Measurements from ENCODE around the gene SPP1.

SPP1 gene

GRCh38 chr4:87937523-87937922, 38.0 kb upstream of the SPP1 start (continued):
- no peak for TF ChIP-seq ZNF148 (tag by site-specific recombination; IDR thresholded peaks at IDR 0.05; ENCODE audit: borderline replicate concordance)

GRCh38 chr4:87938746-87939145, 36.8 kb upstream of the SPP1 start:
- Histone ChIP-seq H3K36me3 (ENCODE audit: control insufficient read depth in 2 of 2, insufficient read depth in 1 of 2, low read length in 2 of 2) (no peaks in the 10 kb centered on the region), H3K4me1 (ENCODE audit: control insufficient read depth, insufficient read depth, low read length) (no peaks in the 10 kb centered on the region), H3K27ac (ENCODE audit: extremely low read depth, low read depth, low read length) (no peak overlapping the region), H3K4me3 (ENCODE audit: low read depth, low read length) (no peak overlapping the region), H3K9me3 (ENCODE audit: control insufficient read depth, insufficient read depth, low read depth, low read length) (no peaks in the 10 kb centered on the region)
- TF ChIP-seq ZNF510 (tag by site-specific recombination; IDR thresholded peaks at IDR 0.05; ENCODE audit: insufficient replicate concordance) = no peak
- TF ChIP-seq KLF17 (tag by site-specific recombination; IDR thresholded peaks at IDR 0.05) = no peak
- no peak for TF ChIP-seq ZNF16 (tag by site-specific recombination; IDR thresholded peaks at IDR 0.05; ENCODE audit: low read depth)
- TF ChIP-seq ZNF24 (tag by site-specific recombination; IDR thresholded peaks at IDR 0.05) = no peak
- TF ChIP-seq TSHZ1 (tag by site-specific recombination; IDR thresholded peaks at IDR 0.05; ENCODE audit: borderline replicate concordance) = no peak
- TF ChIP-seq ZNF280D (tag by site-specific recombination; IDR thresholded peaks at IDR 0.05) = no peak
- no peak for TF ChIP-seq ZNF521 (tag by site-specific recombination; IDR thresholded peaks at IDR 0.05)
- TF ChIP-seq ZBTB10 (tag by site-specific recombination; IDR thresholded peaks at IDR 0.05) = no peak
- no peak for TF ChIP-seq ZNF398 (tag by site-specific recombination; IDR thresholded peaks at IDR 0.05)
- TF ChIP-seq ZNF362 (tag by site-specific recombination; IDR thresholded peaks at IDR 0.05) = no peak
- no peak for TF ChIP-seq ZNF221 (tag by site-specific recombination; IDR thresholded peaks at IDR 0.05; ENCODE audit: borderline replicate concordance)
- CTCF ChIA-PET = interaction anchor here (1.4 kb wide), 1 partner anchor 89 kb away, joined by 3 read pairs; no protein-coding TSS in a partner anchor
- POLR2A ChIA-PET = no interaction called here
